HG03139 (cell line): ENCODE data around the gene MEMO1.
"Not testable (repeated sequence)": the region's sequence is repeated elsewhere in the genome, so short reads cannot be mapped to it uniquely, and the experiment has no call there.

ENCODE experiments used
- ATAC-seq: cut with Tn5 transposase; IDR thresholded peaks from one replicate; pipeline ENCODE4 v1.9.1; 2021; ENCODE audit not compliant: unreplicated experiment

The MEMO1 gene

GRCh38 chr2:31958140-31958717 is 52.6 kb downstream of the MEMO1 start:
- no peak for ATAC-seq

- ATAC-seq, result no peak
Observed at GRCh38 chr2:31957354-31958139, 53.3 kb downstream of the MEMO1 start.

- ATAC-seq, result not testable (repeated sequence)
Observed at GRCh38 chr2:31956934-31957333, 53.9 kb downstream of the MEMO1 start.

- no peak for ATAC-seq
Observed at GRCh38 chr2:31956312-31956711, 54.5 kb downstream of the MEMO1 start.

- ATAC-seq, result not testable (repeated sequence)
Observed at GRCh38 chr2:31953095-31953494, 57.7 kb downstream of the MEMO1 start.

GRCh38 chr2:31950946-31951562 is 59.8 kb downstream of the MEMO1 start:
- no peak for ATAC-seq

GRCh38 chr2:31947871-31948270 is 62.9 kb downstream of the MEMO1 start:
- no peak for ATAC-seq

- no peak for ATAC-seq
Observed at GRCh38 chr2:31946838-31947237, 64.0 kb downstream of the MEMO1 start.

- ATAC-seq, result no peak
Observed at GRCh38 chr2:31945572-31945935, 65.3 kb downstream of the MEMO1 start.

GRCh38 chr2:31944828-31945571 is 65.8 kb downstream of the MEMO1 start:
- no peak for ATAC-seq

GRCh38 chr2:31943636-31944225 is 67.1 kb downstream of the MEMO1 start:
- no peak for ATAC-seq

- ATAC-seq, result no peak
Observed at GRCh38 chr2:31940920-31941319, 69.9 kb downstream of the MEMO1 start.

- ATAC-seq, result no peak
Observed at GRCh38 chr2:31937741-31938140, 73.1 kb downstream of the MEMO1 start.

GRCh38 chr2:31935370-31935769 is 75.4 kb downstream of the MEMO1 start:
- no peak for ATAC-seq

GRCh38 chr2:31933066-31933465 is 77.7 kb downstream of the MEMO1 start:
- ATAC-seq, result no peak

- ATAC-seq, result no peak
Observed at GRCh38 chr2:31932589-31932988, 78.2 kb downstream of the MEMO1 start.

- no peak for ATAC-seq
Observed at GRCh38 chr2:31931916-31932315, 78.9 kb downstream of the MEMO1 start.

GRCh38 chr2:31925517-31925916 is 85.3 kb downstream of the MEMO1 start:
- ATAC-seq, result no peak

GRCh38 chr2:31923662-31924061 is 87.1 kb downstream of the MEMO1 start:
- ATAC-seq, result no peak

- no peak for ATAC-seq
Observed at GRCh38 chr2:31922542-31923408, 88.0 kb downstream of the MEMO1 start.
